GM21529 (cell line): ENCODE measurements around the gene SHBG.

Experiments
- ATAC-seq: cut with Tn5 transposase; IDR thresholded peaks from one replicate; pipeline ENCODE4 v1.9.1; 2021; ENCODE audit not compliant: unreplicated experiment

The SHBG gene

DNA sequence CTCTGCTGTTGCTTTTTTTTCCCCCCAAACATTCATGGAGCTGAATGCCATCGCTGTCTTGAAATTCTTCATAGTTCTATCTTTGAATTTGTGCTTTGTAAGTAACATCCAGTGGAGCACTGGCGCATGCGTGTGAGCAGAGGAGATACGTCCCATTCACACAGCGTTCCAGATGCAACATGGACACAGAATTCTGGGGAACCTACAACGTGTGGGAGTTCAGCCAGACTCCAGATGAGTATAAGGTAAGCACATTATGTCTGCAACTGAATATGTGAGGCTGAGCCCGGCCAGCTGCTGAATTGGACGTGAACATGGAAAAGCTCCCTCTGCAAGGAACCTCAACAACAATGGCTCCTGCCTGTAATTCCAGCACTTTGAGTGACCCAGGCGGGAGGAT lies 16.5 kb downstream of the SHBG start:
- no peak for ATAC-seq

DNA sequence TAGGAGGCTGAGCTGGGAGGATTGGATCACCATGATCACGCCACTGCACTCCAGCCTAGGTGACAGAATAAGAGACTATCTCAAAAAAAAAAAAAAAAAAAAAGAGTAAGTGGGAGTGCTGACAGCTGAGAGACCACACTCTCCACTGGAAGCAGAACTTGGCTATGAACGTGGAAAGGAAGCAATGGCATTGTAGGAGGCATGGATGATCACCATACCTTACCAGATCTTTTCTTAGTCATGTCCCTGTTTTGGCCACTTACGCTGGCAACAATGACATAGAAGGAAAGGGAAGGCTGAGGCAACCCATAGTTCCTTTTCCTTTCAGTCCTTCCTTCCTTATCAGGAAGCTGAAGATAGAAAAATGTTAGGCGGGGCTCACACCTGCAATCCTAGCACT lies 17.1 kb downstream of the SHBG start:
- no peak for ATAC-seq

DNA sequence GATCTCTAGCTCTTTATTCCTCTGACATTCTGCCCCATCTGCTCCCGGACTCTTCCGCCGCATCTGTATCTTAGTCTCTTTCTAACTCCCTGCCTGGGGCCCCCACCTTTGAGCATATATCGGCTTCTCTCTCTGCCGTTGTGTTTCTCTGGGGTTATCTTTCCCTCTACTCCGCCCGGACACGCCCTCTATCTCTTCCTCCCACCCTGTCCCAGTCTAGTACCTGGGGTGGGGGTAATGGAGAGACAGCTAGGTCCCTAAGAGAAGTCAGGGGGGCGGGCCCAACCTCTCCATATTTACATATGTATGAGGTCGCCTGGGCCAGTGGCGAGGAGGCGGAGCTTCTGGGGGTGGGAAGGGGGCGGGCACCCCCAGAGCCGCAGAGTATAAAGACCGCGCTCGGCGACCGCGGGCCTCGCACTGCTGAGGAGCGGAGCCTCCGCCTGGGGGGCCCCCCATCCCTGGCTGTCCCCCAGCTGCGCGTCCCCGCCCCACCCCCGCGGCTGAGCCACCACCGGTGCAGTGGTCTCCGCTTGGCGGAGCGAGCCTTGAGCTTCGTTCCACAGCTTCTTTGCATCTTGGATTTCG lies 20.7 kb downstream of the SHBG start, which contains the start of gene ATP1B2:
ATP1B2 (plus strand) TSS at position 418 of the 588 bp plus-strand sequence. CDS start 593 bp downstream, outside the sequence.
- no peak for ATAC-seq

GRCh38 chr17:7651097-7651664 lies 21.2 kb downstream of the SHBG start:
- no peak for ATAC-seq

DNA sequence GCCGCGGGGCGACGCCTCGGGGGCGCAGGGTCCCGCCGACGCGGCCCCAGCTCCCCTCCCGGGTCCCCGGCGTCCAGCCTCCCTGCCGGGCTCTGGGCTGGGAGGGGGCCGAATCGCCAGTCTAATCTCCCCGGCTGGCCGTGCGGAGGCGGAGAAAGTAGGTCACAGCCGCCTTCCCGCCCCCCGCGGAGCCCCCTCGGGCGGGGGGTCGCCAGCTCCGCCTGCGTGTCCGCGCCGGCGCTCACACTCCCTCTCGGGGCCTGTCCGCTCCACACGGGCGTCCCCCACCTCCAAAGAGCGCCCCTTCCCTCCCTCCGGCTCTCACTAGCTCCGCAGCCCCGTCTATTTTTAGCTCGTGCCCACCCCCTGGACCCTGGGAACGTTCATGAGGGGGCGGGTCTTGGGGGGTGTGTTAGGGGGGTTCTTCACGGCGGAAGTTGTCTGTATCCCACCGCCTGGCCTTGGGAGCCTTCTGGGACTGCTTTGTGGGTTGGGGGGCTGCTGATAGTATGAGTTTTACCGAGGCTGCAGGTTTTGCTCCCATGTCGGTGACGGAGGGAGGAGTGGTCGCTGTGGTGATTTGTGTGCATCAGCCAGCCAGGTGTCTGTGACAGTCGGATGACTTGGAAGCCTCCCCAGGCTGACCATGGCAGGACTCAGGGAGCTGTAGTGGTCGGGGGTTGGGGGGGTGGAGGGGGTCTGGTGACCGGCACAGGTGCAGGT lies 21.9 kb downstream of the SHBG start:
- ATAC-seq, result no peak

- ATAC-seq, result no peak
Observed at GRCh38 chr17:7652388-7653356, 22.7 kb downstream of the SHBG start.

DNA sequence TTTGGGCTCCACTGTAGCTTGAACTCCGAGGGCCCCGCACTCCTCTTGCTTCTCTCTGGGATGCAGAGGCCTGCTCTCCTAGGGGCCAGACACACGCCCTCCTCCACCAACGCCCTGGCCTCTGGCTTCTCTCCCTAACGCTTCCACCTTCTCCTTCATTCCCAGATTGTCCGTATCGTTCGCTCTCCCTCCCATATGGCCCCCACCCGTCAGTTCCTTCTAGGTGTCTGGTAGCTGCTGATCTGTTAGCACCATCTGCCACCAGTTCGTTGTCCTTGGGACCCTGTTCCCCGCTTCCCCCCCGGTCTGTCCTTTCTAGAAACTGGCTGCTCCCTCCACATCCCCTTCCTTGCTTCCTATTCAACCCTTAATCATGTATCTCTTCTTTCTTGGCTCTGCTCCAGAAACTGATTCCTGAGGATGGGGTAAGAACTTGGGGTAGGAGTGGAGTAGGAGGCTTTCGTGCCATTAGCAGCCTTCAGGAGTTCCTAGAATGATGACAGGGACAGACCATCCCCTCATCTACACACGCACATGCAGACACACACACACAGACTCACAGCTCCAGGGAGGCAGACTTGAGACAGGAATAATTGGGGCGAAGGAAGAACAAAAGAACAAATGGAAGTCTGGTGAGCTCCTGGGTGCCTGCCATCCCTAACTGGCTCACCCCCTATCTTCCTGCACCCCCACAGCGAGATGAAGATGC lies 25.1 kb downstream of the SHBG start:
- no peak for ATAC-seq

GRCh38 chr17:7655541-7655840 lies 25.6 kb downstream of the SHBG start:
- no peak for ATAC-seq

- no peak for ATAC-seq
Observed at GRCh38 chr17:7656958-7657609, 27.1 kb downstream of the SHBG start.

- no peak for ATAC-seq
Observed at GRCh38 chr17:7667656-7668406, 37.9 kb downstream of the SHBG start.

GRCh38 chr17:7668482-7668881 lies 38.5 kb downstream of the SHBG start:
- ATAC-seq, result no peak

GRCh38 chr17:7673239-7673638 lies 43.3 kb downstream of the SHBG start:
- ATAC-seq, result no peak

- no peak for ATAC-seq
Observed at GRCh38 chr17:7674934-7675333, 45.0 kb downstream of the SHBG start.

DNA sequence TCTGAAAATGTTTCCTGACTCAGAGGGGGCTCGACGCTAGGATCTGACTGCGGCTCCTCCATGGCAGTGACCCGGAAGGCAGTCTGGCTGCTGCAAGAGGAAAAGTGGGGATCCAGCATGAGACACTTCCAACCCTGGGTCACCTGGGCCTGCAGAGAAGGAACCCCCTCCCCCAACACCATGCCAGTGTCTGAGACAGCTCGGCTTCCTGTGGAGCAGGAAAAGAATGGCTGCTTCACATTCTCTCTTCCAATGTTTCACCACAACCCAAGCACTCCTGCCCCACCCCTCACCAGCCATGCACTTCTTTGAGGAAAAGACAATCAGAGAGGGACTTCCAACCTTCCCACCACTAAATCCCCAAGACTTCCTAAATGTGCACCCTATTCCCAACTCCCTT lies 46.6 kb downstream of the SHBG start:
- no peak for ATAC-seq

- ATAC-seq, result no peak
Observed at GRCh38 chr17:7677388-7678067, 47.6 kb downstream of the SHBG start.
